ENCODE data around the gene ZCCHC10. TPM values are rescaled to one million over a fixed set of nuclear protein-coding genes. Genes with fewer than 3 reads are reported as not detected.
A peak's percentile ranks its signal among the peaks of the same experiment; 100 is the strongest.

ZCCHC10 gene
- total and polyA plus RNA-seq, 2 donors from 2014 or later, result 19.9 to 32.7 TPM

- intact Hi-C loops (cut with DNase I), result no loop called here
- Histone ChIP-seq H3K4me3 (ENCODE audit: low read length in 3 of 3) (no peak overlapping the region), H3K4me1 (ENCODE audit: control insufficient read depth in 2 of 3, insufficient read depth in 2 of 3, low read depth in 1 of 3, low read length in 3 of 3) (no peaks in the 10 kb centered on the region), H3K9me3 (ENCODE audit: control insufficient read depth in 2 of 3, insufficient read depth in 1 of 3, low read length in 3 of 3) (no peaks in the 10 kb centered on the region), H3K36me3 (ENCODE audit: control insufficient read depth in 2 of 3, insufficient read depth in 3 of 3, low read length in 3 of 3) (peaks cover 0 to 47% (median 26%) of the 10 kb centered on the region in 3 donors), H3K27me3 (ENCODE audit: control insufficient read depth, insufficient read depth, low read length) (no peaks in the 10 kb centered on the region), H3K9ac (ENCODE audit: low read length in 3 of 3) (no peak overlapping the region), H3K27ac (ENCODE audit: low read depth in 2 of 2, low read length in 2 of 2) (no peak overlapping the region)
- TF ChIP-seq CTCF (IDR thresholded peaks at IDR 0.05; ENCODE audit: borderline replicate concordance, extremely low read depth, insufficient read depth), result no peak
- DNase-seq (no peak), FAIRE-seq (no peak)
Measured at GRCh38 chr5:133072021-133072420, 45.7 kb upstream of the ZCCHC10 start.

- H3K36me3 ChIP-seq (ENCODE audit: control insufficient read depth in 2 of 3, insufficient read depth in 3 of 3, low read length in 3 of 3), result peaks cover 2 to 30% (median 22%) of the 10 kb centered on the region in 3 donors
- H3K9me3 ChIP-seq (ENCODE audit: control insufficient read depth in 2 of 3, insufficient read depth in 1 of 3, low read length in 3 of 3), result no peaks in the 10 kb centered on the region
- H3K4me3 ChIP-seq (ENCODE audit: low read length in 3 of 3), result no peak overlapping the region
- no peak for TF ChIP-seq CTCF (IDR thresholded peaks at IDR 0.05; ENCODE audit: borderline replicate concordance, extremely low read depth, insufficient read depth)
- intact Hi-C loops (cut with DNase I), result no loop called here
- peaks cover 0 to 2% (median 0%) of the 10 kb centered on the region in 3 donors for H3K4me1 ChIP-seq (ENCODE audit: control insufficient read depth in 2 of 3, insufficient read depth in 2 of 3, low read depth in 1 of 3, low read length in 3 of 3)
- DNase-seq (no peak), FAIRE-seq (no peak)
- H3K27me3 ChIP-seq (ENCODE audit: control insufficient read depth, insufficient read depth, low read length), result no peaks in the 10 kb centered on the region
- no peak overlapping the region for H3K27ac ChIP-seq (ENCODE audit: low read depth in 2 of 2, low read length in 2 of 2)
- no peak overlapping the region for H3K9ac ChIP-seq (ENCODE audit: low read length in 3 of 3)
Measured at GRCh38 chr5:133066045-133066444, 39.7 kb upstream of the ZCCHC10 start.

GRCh38 chr5:133065471-133065870, 39.1 kb upstream of the ZCCHC10 start:
- DNase-seq, result peak in 1 of 5 donors; percentile 18
- Histone ChIP-seq H3K36me3 (ENCODE audit: control insufficient read depth in 2 of 3, insufficient read depth in 3 of 3, low read length in 3 of 3) (peaks cover 2 to 24% (median 19%) of the 10 kb centered on the region in 3 donors), H3K4me1 (ENCODE audit: control insufficient read depth in 2 of 3, insufficient read depth in 2 of 3, low read depth in 1 of 3, low read length in 3 of 3) (peaks cover 0 to 2% (median 0%) of the 10 kb centered on the region in 3 donors), H3K27me3 (ENCODE audit: control insufficient read depth, insufficient read depth, low read length) (no peaks in the 10 kb centered on the region), H3K27ac (ENCODE audit: low read depth in 2 of 2, low read length in 2 of 2) (no peak overlapping the region), H3K9ac (ENCODE audit: low read length in 3 of 3) (no peak overlapping the region), H3K9me3 (ENCODE audit: control insufficient read depth in 2 of 3, insufficient read depth in 1 of 3, low read length in 3 of 3) (no peaks in the 10 kb centered on the region), H3K4me3 (ENCODE audit: low read length in 3 of 3) (no peak overlapping the region)
- TF ChIP-seq CTCF (IDR thresholded peaks at IDR 0.05; ENCODE audit: borderline replicate concordance, extremely low read depth, insufficient read depth), result no peak
- no peak for FAIRE-seq
- intact Hi-C loops (cut with DNase I), result no loop called here

GRCh38 chr5:133063965-133064364, 37.6 kb upstream of the ZCCHC10 start:
- Histone ChIP-seq H3K9me3 (ENCODE audit: control insufficient read depth in 2 of 3, insufficient read depth in 1 of 3, low read length in 3 of 3) (no peaks in the 10 kb centered on the region), H3K4me1 (ENCODE audit: control insufficient read depth in 2 of 3, insufficient read depth in 2 of 3, low read depth in 1 of 3, low read length in 3 of 3) (peaks cover 0 to 4% (median 0%) of the 10 kb centered on the region in 3 donors), H3K36me3 (ENCODE audit: control insufficient read depth in 2 of 3, insufficient read depth in 3 of 3, low read length in 3 of 3) (peaks cover 2 to 15% (median 9%) of the 10 kb centered on the region in 3 donors), H3K9ac (ENCODE audit: low read length in 3 of 3) (no peak overlapping the region), H3K27me3 (ENCODE audit: control insufficient read depth, insufficient read depth, low read length) (no peaks in the 10 kb centered on the region), H3K27ac (ENCODE audit: low read depth in 2 of 2, low read length in 2 of 2) (no peak overlapping the region), H3K4me3 (ENCODE audit: low read length in 3 of 3) (no peak overlapping the region)
- TF ChIP-seq CTCF (IDR thresholded peaks at IDR 0.05; ENCODE audit: borderline replicate concordance, extremely low read depth, insufficient read depth), result no peak
- intact Hi-C loops (cut with DNase I), result no loop called here
- no peak for FAIRE-seq
- DNase-seq, result no peak

All from kidney (tissue), 14 donors.